HG02884 (cell line): ENCODE results near the gene PRKAA2.

Experiments used
- ATAC-seq: cut with Tn5 transposase; IDR thresholded peaks from one replicate; pipeline ENCODE4 v1.9.1; 2021; ENCODE audit warnings: mild to moderate bottlenecking, moderate library complexity; ENCODE audit not compliant: unreplicated experiment

Gene PRKAA2

DNA sequence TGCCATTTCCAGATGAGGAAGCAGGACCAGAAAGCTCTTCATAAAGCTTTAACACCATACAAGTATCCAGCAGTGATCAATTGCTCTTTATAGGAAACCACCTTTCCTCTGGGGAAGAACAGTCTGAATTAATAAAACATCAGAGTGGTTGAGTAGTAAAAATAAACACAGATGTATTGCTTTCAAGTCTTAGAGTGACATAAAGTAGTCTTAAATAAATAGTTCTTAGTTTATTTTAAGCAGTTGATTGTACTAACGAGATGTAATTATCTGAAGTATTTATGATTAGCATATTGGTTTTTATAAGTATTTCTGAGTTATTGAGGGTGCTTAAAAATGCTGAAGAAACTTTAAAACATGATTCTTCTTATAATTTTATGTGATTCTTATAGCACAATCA, 67.0 kb downstream of the PRKAA2 start:
- no peak for ATAC-seq

DNA sequence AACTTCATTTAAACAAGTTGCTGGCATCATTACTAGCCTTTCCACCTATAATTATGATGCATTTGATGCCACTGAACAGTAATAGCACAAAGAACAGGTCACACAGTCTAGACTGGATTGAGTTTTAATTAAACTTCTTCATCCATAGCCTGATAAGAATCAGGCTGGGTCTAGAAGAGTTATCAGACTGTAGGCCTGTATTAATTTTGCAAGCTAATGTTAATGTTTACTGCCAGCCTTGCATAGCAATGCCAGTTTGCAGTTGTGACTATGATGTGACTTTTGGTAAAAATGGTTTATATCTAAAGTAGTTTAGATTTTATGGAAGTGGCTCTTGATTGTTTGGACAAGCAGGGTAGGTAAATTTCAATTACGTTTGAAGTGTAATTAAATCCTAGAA, 68.0 kb downstream of the PRKAA2 start:
- no peak for ATAC-seq

DNA sequence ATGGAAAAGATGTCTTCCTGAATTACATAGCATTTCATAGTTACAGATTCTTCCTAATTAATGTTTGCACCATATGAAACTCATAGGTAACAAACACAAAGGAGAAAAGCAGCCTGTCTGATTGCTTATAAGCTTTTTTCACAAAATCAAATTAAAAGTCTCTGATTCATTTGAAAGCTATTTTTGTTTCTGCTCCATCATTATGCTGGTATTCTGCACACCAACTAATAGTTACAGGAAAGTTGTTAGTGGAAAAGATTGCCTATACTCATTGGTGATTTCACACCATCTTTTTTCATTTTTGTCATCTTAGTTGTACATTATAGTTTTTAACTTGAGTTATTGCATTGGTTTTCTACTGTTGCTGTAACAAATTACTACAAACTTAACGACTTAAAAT, 70.0 kb downstream of the PRKAA2 start:
- ATAC-seq, result no peak

DNA sequence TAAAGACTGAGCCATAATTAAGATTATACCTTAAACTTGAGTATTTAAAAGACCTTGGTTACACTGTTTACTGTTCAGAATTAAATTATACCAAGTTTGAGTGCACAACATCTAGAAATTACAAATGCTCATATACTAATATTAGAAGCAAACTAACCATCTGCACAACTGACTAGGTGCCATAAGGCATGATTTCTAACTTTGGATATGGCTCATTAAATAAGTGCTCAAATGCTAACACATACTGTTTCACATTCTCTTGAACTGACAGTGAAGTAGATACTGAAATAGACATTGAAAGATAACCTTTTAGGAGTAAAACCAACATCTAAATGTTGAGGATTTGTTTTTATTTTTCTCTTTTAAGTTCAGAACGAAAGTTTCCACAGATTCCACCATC, 74.1 kb downstream of the PRKAA2 start:
- ATAC-seq, result no peak

DNA sequence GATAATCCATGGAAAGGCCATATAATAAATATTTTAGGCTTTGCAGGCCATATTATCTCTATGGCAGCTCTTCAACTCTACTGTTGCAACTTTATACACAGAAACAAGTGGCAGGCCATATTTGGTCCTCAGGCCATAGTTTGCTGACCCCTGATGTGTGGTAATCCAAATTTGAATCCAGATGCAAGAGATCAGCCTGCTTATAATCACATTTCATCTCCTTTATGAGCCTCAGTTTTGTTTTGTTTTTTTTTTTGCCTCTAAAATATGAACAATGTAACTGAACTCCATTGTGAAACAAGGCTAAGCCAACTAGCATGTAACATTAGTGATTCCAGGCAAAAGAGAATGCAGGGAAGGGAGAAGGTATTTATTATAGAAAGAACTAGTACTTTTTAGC, 81.6 kb downstream of the PRKAA2 start:
- ATAC-seq, result no peak

DNA sequence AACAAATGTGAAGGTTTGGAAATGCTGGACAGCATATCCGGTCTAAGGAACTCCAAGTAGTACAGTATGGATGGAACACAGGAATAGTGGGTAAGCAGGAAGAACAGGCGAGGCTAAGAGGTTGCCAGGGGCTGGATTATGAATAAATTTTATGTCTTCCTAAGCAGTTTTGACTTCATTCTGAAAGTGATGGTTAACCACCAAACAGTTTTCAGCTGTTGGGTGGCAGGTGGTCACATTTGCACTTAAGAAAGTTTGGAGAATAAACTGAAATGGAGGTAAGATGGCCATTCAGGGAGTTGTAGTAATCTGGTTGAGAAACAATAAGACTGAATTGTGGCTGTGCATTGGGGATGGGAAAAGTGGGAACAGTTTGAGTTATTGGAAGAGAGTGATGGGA, 83.8 kb downstream of the PRKAA2 start:
- ATAC-seq, result no peak

DNA sequence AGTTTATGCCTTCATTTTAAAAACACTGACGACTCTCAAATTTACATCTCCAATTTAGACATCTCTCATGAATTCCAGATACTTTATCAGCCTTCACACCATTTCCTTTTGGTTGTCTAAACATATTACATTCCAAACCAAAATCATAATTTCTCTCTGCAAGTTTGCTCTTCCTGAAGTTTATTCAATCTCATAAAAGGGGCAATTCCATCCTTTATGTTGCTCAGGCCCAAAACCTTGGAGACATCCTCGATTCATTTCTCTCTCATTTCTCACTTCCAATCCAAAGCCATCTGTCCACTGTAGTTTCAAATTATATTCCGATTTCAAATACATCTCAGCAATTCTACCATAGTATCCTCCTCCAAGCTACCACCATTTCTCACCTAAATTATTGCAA, 100.1 kb downstream of the PRKAA2 start:
- ATAC-seq, result no peak

DNA sequence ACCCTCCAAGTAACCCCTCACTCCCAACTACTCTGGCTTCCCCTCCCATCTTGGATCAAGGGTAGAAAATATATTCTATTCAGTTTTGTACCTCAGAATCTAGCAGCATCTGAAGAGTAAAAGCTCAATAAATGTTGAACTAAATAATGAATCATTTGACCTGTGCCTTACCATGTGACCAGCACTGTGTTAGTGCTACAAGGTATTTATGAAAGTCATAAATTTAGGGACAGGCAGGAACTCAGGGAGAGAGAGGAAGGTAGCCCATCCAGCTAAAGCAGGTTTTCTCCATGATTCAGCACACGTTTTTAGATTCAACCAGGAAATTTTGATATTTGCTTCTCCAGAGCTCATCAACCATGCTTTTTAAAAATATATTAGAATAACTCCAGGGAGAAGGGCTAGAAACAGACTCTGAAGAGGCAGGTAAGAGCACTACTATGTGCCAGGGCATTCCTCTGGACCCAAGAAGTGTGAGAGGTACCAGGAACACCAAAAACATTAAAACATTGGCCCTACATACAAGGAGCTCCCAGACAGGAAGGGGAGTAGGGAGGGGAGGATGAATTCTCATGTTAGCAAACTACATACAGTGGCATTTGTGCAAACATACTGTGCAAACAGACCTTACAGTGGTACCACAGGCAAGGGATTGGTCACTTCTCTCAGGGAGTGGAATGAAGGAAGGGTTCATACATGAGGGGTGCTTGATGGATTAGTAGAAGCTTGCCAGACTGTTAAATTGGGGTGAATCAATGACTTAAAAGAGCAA, 109.8 kb downstream of the PRKAA2 start:
- ATAC-seq, result no peak

DNA sequence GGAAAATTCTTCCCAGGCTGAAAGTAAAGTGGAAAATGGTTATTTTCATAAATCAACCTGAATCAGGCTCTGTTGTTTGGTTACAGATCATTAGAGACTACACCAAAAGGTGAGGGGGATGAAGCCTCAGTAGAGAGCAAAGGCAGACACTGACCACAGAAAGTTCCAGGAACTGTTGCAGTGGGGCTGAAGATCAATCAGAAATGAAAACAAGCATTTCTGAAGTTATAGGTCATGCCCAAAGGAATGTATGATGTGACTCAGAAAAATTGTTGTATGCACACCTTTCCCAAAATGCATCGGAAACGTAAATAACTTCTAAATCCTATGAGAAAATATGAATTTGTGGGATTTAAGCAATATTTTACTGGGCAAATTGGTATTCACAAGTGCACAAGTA, 110.8 kb downstream of the PRKAA2 start:
- ATAC-seq, result no peak

DNA sequence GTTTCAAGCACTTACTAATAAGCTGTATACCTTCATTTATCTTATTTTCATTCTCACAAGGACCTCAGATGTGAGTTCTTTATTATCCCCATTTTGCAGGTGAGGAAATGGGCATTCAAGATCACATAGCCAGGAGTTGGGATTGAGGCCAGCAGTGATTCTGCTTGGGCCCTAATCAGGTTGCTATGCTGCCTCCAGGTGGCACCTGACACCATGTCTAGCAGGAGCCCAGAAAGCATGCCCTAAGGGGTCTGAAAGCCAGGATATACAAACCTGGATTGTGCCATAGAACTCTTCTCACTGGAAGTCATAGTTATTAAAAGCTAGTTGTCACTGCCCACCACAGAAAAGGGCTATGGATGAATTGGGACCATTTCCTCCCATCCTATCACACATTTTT, 113.0 kb downstream of the PRKAA2 start:
- no peak for ATAC-seq

DNA sequence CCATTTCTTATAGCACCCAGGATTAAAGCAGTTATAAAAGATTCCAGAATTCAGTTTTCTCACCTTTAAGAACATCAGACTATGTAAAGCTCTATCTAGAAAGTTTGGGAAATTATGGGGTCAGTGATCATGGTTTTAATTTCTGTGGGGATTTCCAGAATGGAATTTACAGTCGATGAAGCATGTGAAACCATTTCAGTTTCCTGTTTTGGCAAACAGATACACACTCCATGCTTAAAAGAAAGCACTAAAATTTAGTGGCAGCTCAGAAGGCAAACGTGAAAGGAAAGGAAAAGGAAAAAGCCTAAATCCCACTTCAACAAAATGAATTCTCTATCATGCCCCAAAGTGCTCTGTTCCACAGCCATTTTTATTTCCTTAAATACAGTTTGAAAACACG, 113.7 kb downstream of the PRKAA2 start:
- no peak for ATAC-seq
